ENCODE results near the gene NDST3. TPM values are rescaled to one million over a fixed set of nuclear protein-coding genes. Genes with fewer than 3 reads are reported as not detected.

Gene NDST3
- total RNA-seq, 4 donors from 2014 or later = 0.19 TPM; not detected in 3

DNA sequence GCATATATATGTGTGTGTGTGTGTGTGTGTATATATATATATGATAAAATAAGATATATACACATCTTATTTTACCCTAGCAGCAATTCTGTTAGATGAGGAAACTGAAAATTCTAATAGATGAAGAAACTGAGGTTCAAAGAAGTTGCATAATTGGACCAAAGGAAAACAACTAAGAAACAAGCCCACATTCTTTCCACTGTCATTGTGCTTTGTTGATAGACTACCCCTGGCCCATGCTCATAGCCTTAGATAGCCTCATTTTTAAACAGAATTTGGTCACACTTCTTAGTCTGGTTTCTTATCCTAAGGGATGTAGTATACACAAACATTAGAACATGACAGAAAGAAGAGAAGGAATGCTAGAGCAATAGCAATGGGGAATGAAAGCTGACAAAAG is 138.8 kb downstream of the NDST3 start:
- no peak for DNase-seq
- Histone ChIP-seq H3K4me1 (no peaks in the 10 kb centered on the region), H3K36me3 (no peaks in the 10 kb centered on the region), H3K4me3 (no peak overlapping the region), H3K27ac (no peak overlapping the region), H3K27me3 (no peaks in the 10 kb centered on the region), H3K9me3 (no peaks in the 10 kb centered on the region)
- intact Hi-C loops (cut with DNase I) = no loop called here
- TF ChIP-seq, protein P1, sequence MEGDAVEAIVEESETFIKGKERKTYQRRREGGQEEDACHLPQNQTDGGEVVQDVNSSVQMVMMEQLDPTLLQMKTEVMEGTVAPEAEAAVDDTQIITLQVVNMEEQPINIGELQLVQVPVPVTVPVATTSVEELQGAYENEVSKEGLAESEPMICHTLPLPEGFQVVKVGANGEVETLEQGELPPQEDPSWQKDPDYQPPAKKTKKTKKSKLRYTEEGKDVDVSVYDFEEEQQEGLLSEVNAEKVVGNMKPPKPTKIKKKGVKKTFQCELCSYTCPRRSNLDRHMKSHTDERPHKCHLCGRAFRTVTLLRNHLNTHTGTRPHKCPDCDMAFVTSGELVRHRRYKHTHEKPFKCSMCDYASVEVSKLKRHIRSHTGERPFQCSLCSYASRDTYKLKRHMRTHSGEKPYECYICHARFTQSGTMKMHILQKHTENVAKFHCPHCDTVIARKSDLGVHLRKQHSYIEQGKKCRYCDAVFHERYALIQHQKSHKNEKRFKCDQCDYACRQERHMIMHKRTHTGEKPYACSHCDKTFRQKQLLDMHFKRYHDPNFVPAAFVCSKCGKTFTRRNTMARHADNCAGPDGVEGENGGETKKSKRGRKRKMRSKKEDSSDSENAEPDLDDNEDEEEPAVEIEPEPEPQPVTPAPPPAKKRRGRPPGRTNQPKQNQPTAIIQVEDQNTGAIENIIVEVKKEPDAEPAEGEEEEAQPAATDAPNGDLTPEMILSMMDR (IDR thresholded peaks at IDR 0.05) = no peak
- no peak for TF ChIP-seq POLR2A (IDR thresholded peaks at IDR 0.05)

DNA sequence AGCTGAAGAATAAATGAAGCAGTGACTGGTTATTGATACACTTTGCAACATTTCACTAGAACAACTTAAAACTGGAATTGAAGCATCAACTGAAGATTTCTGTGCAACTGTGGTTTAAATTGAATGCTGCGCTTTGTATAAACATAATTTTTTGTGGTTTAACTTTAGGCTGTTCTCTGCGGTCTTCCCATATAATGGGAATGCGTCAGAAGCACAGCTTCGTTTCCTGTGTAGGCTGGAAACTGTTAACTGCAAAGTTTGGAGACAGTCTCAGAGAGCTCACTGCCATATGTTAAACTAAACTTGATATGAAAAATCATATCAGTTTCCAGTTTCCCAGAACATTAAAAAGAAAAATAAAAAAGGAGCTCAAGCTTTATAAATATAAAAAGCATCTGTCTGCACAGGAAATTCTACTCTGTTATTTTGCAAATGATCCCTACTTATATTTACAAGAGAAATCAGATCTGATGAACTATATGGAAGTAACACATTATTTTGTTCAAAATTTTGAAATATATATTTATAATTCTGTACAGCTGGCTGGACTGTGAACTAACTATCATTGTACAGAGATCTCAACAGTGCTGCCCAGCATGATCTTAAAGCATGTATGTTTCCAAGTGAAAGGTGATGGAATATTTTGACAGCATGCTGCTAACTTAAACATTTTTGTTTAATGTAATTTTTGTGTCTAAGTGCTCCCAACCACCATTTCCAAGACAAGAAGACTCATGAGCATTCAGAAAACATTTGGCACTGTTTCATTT is 139.9 kb downstream of the NDST3 start:
- Histone ChIP-seq H3K4me3 (no peak overlapping the region), H3K27me3 (no peaks in the 10 kb centered on the region), H3K36me3 (no peaks in the 10 kb centered on the region), H3K4me1 (no peaks in the 10 kb centered on the region), H3K9me3 (no peaks in the 10 kb centered on the region), H3K27ac (no peak overlapping the region)
- intact Hi-C loops (cut with DNase I) = no loop called here
- no peak for DNase-seq
- WGBS, 2 donors = 25 to 62% methylated on average over 4 of the region's 4 CpGs
- TF ChIP-seq, protein P1 (IDR thresholded peaks at IDR 0.05) = no peak
- TF ChIP-seq POLR2A (IDR thresholded peaks at IDR 0.05) = no peak

DNA sequence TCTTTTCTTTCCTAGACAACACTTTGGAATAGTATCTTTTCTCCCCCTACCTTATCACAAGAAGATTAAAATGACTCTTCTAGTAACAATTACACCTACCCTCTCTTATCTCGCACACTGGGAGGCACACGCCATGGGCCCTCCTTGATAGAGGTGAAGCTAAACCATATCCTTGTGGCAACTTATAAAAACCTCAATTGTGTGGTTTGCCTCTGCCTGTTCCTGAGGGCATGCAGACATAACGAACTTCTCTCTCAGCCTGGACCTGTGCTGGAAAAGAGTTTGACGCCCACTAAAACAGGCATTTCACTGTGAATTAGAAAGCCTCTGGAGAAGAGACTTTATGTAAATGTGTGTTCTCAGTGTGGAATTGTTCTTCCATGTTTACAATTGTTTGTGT is 141.2 kb downstream of the NDST3 start:
- DNase-seq = no peak
- intact Hi-C loops (cut with DNase I) = no loop called here
- Histone ChIP-seq H3K4me3 (no peak overlapping the region), H3K4me1 (no peaks in the 10 kb centered on the region), H3K36me3 (no peaks in the 10 kb centered on the region), H3K27ac (no peak overlapping the region), H3K27me3 (no peaks in the 10 kb centered on the region), H3K9me3 (no peaks in the 10 kb centered on the region)
- TF ChIP-seq, protein P1 (IDR thresholded peaks at IDR 0.05) = no peak
- no peak for TF ChIP-seq POLR2A (IDR thresholded peaks at IDR 0.05)
- WGBS, 2 donors = 59 to 72% methylated on average over 4 of the region's 4 CpGs

DNA sequence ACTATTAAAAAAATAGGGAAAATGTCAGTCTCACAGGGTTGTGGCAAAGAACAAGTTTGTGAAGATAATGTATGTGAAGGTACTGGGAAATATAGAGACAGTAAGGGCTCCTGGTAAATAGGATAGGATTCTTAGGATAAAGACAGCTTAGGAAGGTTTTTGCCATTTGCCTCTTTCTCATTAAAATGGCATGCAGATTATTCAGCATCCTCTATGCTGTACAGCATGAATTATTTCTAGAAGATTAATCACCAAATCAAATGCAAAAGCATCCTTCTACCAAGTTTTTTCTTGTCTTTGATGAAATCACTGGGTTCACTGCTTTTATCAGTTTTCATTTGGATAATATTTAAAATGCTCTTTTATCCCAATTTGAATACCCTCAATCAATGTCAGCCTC is 142.8 kb downstream of the NDST3 start:
- Histone ChIP-seq H3K4me3 (no peak overlapping the region), H3K27me3 (no peaks in the 10 kb centered on the region), H3K36me3 (no peaks in the 10 kb centered on the region), H3K4me1 (no peaks in the 10 kb centered on the region), H3K9me3 (no peaks in the 10 kb centered on the region), H3K27ac (no peak overlapping the region)
- DNase-seq = no peak
- TF ChIP-seq POLR2A (IDR thresholded peaks at IDR 0.05) = no peak
- TF ChIP-seq, protein P1 (IDR thresholded peaks at IDR 0.05) = no peak
- intact Hi-C loops (cut with DNase I) = no loop called here

DNA sequence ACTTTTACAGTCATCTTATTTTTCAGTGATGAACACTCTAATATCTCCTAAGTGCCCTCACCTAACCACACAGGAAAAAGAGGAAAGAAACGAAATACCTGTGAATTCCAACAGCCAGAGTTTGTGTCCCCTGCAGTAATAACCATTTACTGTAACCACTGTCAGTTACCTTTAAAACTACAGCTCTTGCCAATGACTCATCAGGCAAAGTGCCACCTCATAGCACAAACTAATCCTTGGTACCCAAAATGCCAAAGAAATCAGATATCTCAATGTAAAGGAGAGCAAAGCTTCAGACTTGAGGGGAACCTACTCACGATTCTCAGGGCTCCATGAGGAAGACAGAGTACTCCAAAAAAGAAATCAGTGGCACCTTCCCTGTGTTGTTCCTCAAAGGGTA is 146.5 kb downstream of the NDST3 start:
- no peaks in the 10 kb centered on the region for H3K4me1 ChIP-seq
- H3K27me3 ChIP-seq = no peaks in the 10 kb centered on the region
- WGBS, 2 donors = 16 to 29% methylated on average over 1 to 2 of the region's 2 CpGs
- intact Hi-C loops (cut with DNase I) = no loop called here
- no peak overlapping the region for H3K4me3 ChIP-seq
- no peak for TF ChIP-seq POLR2A (IDR thresholded peaks at IDR 0.05)
- TF ChIP-seq, protein P1 (IDR thresholded peaks at IDR 0.05) = no peak
- H3K27ac ChIP-seq = no peak overlapping the region
- H3K36me3 ChIP-seq = no peaks in the 10 kb centered on the region
- no peak for DNase-seq
- no peaks in the 10 kb centered on the region for H3K9me3 ChIP-seq
